Parietal lobe (tissue), 2 donors: Measurements from ENCODE around the gene PDIA3. TPM values are rescaled to one million over a fixed set of nuclear protein-coding genes. Genes with fewer than 3 reads are reported as not detected.

Experiments
- small RNA-seq: library from RNA; depleted of rRNA; stranded (forward); fragments of <200 nt; gene quantifications from one replicate; pipeline ENCODE3, GENCODE V24; 2014; ENCODE audit warnings: low replicate concordance
- total RNA-seq: library from RNA; depleted of rRNA; stranded (reverse); fragments of >200 nt; gene quantifications from one replicate; pipeline ENCODE4 v1.2.3, GENCODE V29; 2014

Gene PDIA3
- 34.1 TPM for total RNA-seq

DNA sequence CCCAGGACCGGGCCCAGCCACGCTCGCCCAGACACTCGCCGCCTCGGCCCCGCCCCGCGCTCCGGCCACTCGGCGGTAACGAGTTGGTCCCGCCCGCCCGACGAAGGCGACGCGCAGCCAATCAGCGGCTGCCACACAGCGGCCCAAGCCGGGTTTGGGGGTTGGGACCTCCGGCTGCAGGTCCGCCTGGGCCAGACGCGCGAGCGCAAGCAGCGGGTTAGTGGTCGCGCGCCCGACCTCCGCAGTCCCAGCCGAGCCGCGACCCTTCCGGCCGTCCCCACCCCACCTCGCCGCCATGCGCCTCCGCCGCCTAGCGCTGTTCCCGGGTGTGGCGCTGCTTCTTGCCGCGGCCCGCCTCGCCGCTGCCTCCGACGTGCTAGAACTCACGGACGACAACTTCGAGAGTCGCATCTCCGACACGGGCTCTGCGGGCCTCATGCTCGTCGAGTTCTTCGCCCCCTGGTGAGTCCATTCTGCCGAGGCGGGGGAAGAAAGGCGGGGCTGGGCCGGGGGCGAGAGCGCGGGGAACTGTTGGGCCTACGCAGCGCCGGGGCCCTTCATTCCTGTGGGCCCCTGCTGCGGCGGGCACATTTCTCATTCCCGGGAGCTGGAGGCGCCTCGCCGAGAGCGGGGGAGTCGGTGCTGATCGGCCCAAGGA is at the start of gene PDIA3:
PDIA3 (plus strand) TSS at position 194 of the 658 bp plus-strand sequence; CDS start at position 296, 102 bp downstream.

DNA sequence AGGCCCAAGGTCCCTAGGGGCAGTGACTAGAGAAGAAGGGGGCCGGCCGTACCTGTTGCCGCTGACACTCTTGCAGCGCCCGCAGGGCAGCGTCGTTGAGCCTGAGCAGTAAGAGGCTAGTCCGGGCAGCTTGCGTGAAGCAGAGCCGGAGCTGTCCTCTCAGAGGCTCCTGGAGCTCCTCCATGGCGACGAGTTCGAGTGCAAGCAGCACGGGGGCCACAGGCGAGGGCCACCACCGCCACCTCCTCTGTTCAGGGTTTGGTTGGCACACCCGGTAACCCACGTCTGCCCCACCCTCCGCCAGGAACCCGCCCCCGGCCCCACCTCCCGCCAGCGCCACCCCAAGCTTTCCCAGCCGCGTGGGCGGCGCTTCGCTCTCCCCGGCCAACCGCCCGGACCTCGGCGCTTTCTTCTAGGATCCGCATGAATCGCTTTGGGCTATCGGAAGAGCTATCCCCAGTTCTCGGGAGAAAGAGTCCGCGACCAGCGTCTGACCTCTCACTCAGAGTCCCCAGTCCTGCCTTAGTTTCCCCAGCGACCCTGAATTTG is 30.6 kb downstream of the PDIA3 start, which contains the start of gene ELL3:
ELL3 (minus strand) TSS at position 249 of the 549 bp plus-strand sequence; CDS start at position 184, 65 bp downstream.

DNA sequence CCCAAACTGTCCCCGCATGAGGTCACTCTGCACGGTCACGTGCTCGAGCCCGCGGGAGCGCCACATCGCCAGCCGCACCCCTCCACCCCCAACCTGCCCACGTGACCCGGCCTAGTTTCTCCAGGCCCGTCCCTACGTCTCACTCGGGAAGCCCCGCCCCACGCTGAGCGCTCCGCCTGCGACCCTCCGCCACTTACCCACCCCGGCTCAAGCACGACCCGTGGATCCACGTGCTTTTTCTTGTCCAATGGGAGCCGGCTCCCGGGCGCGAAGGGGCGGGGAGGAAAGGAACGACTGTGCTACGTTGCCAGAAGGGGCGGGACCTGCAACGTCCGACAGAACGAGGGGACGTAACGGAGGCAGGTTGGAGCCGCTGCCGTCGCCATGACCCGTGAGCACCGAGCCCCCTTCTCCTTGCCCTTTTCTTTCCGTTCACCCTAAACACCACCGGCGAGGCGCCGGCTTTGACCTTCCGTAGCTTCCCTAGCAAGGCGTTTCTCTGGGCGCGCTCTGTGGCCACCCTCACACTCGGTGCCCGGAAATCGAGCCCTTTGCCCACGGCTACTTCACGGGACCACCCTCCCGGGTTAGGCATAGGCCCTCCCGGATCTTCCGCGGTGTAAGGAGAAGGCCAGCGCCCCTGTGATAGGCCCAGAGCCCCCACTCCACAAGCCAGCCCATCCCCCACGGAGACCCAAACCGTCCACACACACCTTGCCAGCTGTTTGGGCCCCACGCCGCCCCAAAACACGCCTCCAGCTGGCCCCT is 45.9 kb downstream of the PDIA3 start, which contains the start of gene SERF2:
SERF2 (plus strand) TSS at position 328 of the 768 bp plus-strand sequence; CDS start at position 385, 57 bp downstream.

DNA sequence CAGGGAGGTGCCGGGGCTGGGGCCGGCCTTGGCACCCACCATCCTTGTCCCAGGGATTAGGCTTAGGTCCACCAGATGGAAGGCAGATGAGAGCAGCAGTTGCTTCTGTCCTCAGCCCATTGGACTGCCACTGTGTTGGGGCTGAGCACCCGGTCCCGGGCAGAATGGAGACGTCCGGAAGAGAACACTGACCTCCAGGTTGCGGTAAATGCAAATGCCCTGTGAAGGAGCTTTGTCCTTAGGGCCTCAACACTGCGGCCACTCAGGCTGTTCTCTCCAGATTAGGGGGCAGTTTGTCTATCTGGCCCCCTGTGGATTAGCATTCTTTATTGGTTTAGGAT is 53.7 kb downstream of the PDIA3 start, which contains the start of gene SERINC4:
SERINC4 (minus strand) TSS at position 276 of the 341 bp plus-strand sequence; CDS start at position 42, 234 bp downstream.

DNA sequence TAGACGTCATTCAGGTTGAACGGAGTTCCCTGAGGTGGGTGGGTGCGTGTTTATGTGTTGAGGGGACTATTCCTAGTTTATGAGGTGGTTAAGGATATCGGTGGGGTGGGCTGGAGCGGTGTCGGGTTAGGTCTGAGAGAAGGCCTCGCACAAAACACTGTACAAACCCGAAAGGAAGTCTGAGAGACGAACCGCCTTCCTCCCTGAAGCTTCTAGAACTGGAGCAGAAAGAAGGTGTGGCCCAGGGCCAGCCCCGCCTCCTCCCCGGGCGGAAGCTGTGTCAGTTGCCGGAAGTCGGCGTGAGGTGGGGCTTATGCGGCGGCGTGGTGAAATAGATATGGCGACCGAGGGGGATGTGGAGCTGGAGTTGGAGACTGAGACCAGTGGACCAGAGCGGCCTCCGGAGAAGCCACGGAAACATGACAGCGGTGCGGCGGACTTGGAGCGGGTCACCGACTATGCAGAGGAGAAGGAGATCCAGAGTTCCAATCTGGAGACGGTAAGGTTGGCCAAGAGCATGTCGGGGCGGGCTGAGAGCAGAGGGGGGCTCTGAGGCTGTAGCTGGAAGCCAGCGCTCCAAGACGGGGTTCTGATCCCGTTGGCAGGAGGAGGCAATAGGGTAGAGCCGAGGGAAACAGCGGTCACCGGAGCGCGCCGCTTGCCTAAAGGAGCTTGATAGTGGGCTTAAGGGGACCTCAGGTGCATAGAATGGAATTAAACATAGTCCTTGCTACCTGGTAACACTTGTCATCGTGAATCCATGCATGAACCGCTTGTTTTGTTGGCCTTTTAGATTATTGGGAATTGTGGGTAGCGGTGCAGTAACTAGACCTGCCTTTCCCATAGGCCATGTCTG is 54.3 kb downstream of the PDIA3 start, which contains the start of gene HYPK:
HYPK (plus strand) TSS at position 314 of the 856 bp plus-strand sequence; CDS start at position 338, 24 bp downstream.

Small RNA genes within 50 kb of the gene (small RNA-seq; reads per million reads assigned to genes)
- not detected for gene MIR1282
- not detected for gene RNU6-353P
- gene RNU6-354P = not detected

Other genes with a start within 250 kb of the PDIA3 start
- gene MAP1A, start 228.8 kb upstream of the PDIA3 start, total RNA-seq = 48.2 TPM
- gene PPIP5K1, start 156.2 kb upstream of the PDIA3 start, total RNA-seq = 99.2 TPM
- gene CKMT1B, start 152.4 kb upstream of the PDIA3 start, total RNA-seq = 11.9 TPM
- 1.6 TPM for gene STRC, start 127.6 kb upstream of the PDIA3 start, total RNA-seq
- gene CATSPER2, start 97.6 kb upstream of the PDIA3 start, total RNA-seq = 18.2 TPM
- 12.2 TPM for gene CKMT1A, start 52.6 kb upstream of the PDIA3 start, total RNA-seq
- gene ELL3, start 30.5 kb downstream of the PDIA3 start, total RNA-seq = 5.0 TPM
- 62.3 TPM for gene SERF2, start 45.9 kb downstream of the PDIA3 start, total RNA-seq
- not detected for gene SERINC4, start 53.8 kb downstream of the PDIA3 start, total RNA-seq
- gene HYPK, start 54.2 kb downstream of the PDIA3 start, total RNA-seq = 11.0 TPM
- gene MFAP1, start 78.3 kb downstream of the PDIA3 start, total RNA-seq = 21.0 TPM
- gene WDR76, start 80.6 kb downstream of the PDIA3 start, total RNA-seq = 17.2 TPM